ENCODE results near the gene MIA2. TPM values are rescaled to one million over a fixed set of nuclear protein-coding genes. Genes with fewer than 3 reads are reported as not detected.

MIA2 gene
- total RNA-seq, 1 donor from 2014 or later, result 12.7 TPM

GRCh38 chr14:39426605-39427004, 192.9 kb downstream of the MIA2 start:
- no peaks in the 10 kb centered on the region for H3K36me3 Mint-ChIP-seq (ENCODE audit: low read depth)

GRCh38 chr14:39428118-39428517, 194.4 kb downstream of the MIA2 start:
- no peaks in the 10 kb centered on the region for H3K27me3 Mint-ChIP-seq (ENCODE audit: low read depth)
- peaks cover 26% of the 10 kb centered on the region for H3K4me1 Mint-ChIP-seq
- no peaks in the 10 kb centered on the region for H3K9me3 Mint-ChIP-seq
- H3K4me3 Mint-ChIP-seq, result peak overlapping the region; percentile 8
- H3K27ac Mint-ChIP-seq (ENCODE audit: unreplicated experiment), result no peak overlapping the region
- no peak for TF ChIP-seq CTCF (conservative IDR thresholded peaks at IDR 0.05)
- no peaks in the 10 kb centered on the region for H3K36me3 Mint-ChIP-seq (ENCODE audit: low read depth)
- no peak for DNase-seq (ENCODE audit: low read depth, low spot score)

More at GRCh38 chr14:39426605-39427004, 192.9 kb downstream of the MIA2 start:
- Mint-ChIP-seq H3K4me1 (peaks cover 25% of the 10 kb centered on the region), H3K27me3 (ENCODE audit: low read depth) (no peaks in the 10 kb centered on the region), H3K27ac (ENCODE audit: unreplicated experiment) (no peak overlapping the region), H3K9me3 (no peaks in the 10 kb centered on the region), H3K4me3 (no peak overlapping the region)
- TF ChIP-seq CTCF (conservative IDR thresholded peaks at IDR 0.05), result no peak
- no peak for DNase-seq (ENCODE audit: low read depth, low spot score)

GRCh38 chr14:39430762-39431415, 197.2 kb downstream of the MIA2 start:
- Mint-ChIP-seq H3K4me3 (peak overlapping the region; percentile 94), H3K27me3 (ENCODE audit: low read depth) (no peaks in the 10 kb centered on the region), H3K4me1 (peaks cover 30% of the 10 kb centered on the region), H3K27ac (ENCODE audit: unreplicated experiment) (peak overlapping the region; percentile 87), H3K36me3 (ENCODE audit: low read depth) (no peaks in the 10 kb centered on the region), H3K9me3 (no peaks in the 10 kb centered on the region)
- TF ChIP-seq CTCF (conservative IDR thresholded peaks at IDR 0.05), result no peak
- no peak for DNase-seq (ENCODE audit: low read depth, low spot score)

- Mint-ChIP-seq H3K27ac (ENCODE audit: unreplicated experiment) (peak overlapping the region; percentile 100), H3K36me3 (ENCODE audit: low read depth) (no peaks in the 10 kb centered on the region), H3K4me3 (peak overlapping the region; percentile 100), H3K9me3 (no peaks in the 10 kb centered on the region), H3K27me3 (ENCODE audit: low read depth) (no peaks in the 10 kb centered on the region), H3K4me1 (peaks cover 26% of the 10 kb centered on the region)
- no peak for TF ChIP-seq CTCF (conservative IDR thresholded peaks at IDR 0.05)
- DNase-seq (ENCODE audit: low read depth, low spot score), result peak; percentile 25
Measured at GRCh38 chr14:39431416-39432178, 197.9 kb downstream of the MIA2 start.

GRCh38 chr14:39432179-39432618, 198.5 kb downstream of the MIA2 start, which contains the start of gene FBXO33:
FBXO33 (minus strand) TSS chr14:39432433; CDS start chr14:39432162, 271 bp downstream.
- peak within 1 kb of the TSS; percentile 100 for H3K4me3 Mint-ChIP-seq
- no peaks in the 10 kb centered on the region for H3K9me3 Mint-ChIP-seq
- H3K36me3 Mint-ChIP-seq (ENCODE audit: low read depth), result no peaks in the 10 kb centered on the region
- no peak for TF ChIP-seq CTCF (conservative IDR thresholded peaks at IDR 0.05)
- H3K27me3 Mint-ChIP-seq (ENCODE audit: low read depth), result no peaks in the 10 kb centered on the region
- peaks cover 24% of the 10 kb centered on the region for H3K4me1 Mint-ChIP-seq
- H3K27ac Mint-ChIP-seq (ENCODE audit: unreplicated experiment), result peak within 1 kb of the TSS; percentile 100
- peak; percentile 87 for DNase-seq (ENCODE audit: low read depth, low spot score)

Measured in neural crest cell (in vitro differentiated cells).